ENCODE data around the gene NPIPB2. TPM values are rescaled to one million over a fixed set of nuclear protein-coding genes. Genes with fewer than 3 reads are reported as not detected.
A peak's percentile ranks its signal among the peaks of the same experiment; 100 is the strongest.
"Not testable (repeated sequence)": the region's sequence is repeated elsewhere in the genome, so short reads cannot be mapped to it uniquely, and the experiment has no call there.

NPIPB2 gene
- total RNA-seq, 4 donors from 2014 or later, result 1.3 to 7.4 (median 3.2) TPM

GRCh38 chr16:11957591-11958395 is 15.9 kb upstream of the NPIPB2 start:
- WGBS, 2 donors, result 67 to 79% methylated on average over 6 to 8 of the region's 10 CpGs
- TF ChIP-seq CTCF (IDR thresholded peaks at IDR 0.05), result no peak
- TF ChIP-seq POLR2A (IDR thresholded peaks at IDR 0.05), result no peak
- H3K36me3 ChIP-seq, result no peaks in the 10 kb centered on the region
- no peaks in the 10 kb centered on the region for H3K27me3 ChIP-seq
- intact Hi-C loops (cut with DNase I), result no loop called here
- H3K9me3 ChIP-seq, result no peaks in the 10 kb centered on the region
- peaks cover 0 to 14% (median 0%) of the 10 kb centered on the region in 3 donors for H3K4me1 ChIP-seq
- DNase-seq, result no peak
- no peak overlapping the region for H3K4me3 ChIP-seq
- H3K27ac ChIP-seq, result peak overlapping the region in 3 of 4 donors; percentile 36 to 55 (median 50)

GRCh38 chr16:11956558-11956957 is 14.7 kb upstream of the NPIPB2 start:
- 90 to 100% methylated on average over 2 of the region's 2 CpGs for WGBS, 2 donors

GRCh38 chr16:11955713-11956123 is 13.9 kb upstream of the NPIPB2 start:
- peaks cover 0 to 14% (median 0%) of the 10 kb centered on the region in 3 donors for H3K4me1 ChIP-seq
- no peaks in the 10 kb centered on the region for H3K36me3 ChIP-seq
- peak overlapping the region in 3 of 4 donors; percentile 30 to 61 (median 61) for H3K27ac ChIP-seq
- H3K4me3 ChIP-seq, result no peak overlapping the region
- 13 to 37% methylated on average over 8 of the region's 8 CpGs for WGBS, 2 donors
- intact Hi-C loops (cut with DNase I), result no loop called here
- H3K9me3 ChIP-seq, result no peaks in the 10 kb centered on the region
- TF ChIP-seq POLR2A (IDR thresholded peaks at IDR 0.05), result no peak
- DNase-seq, result no peak
- H3K27me3 ChIP-seq, result no peaks in the 10 kb centered on the region

More at GRCh38 chr16:11956558-11956957, 14.7 kb upstream of the NPIPB2 start:
- DNase-seq, result no peak
- Histone ChIP-seq H3K27ac (peak overlapping the region in 1 of 4 donors; percentile 30), H3K27me3 (no peaks in the 10 kb centered on the region), H3K4me1 (peaks cover 0 to 14% (median 0%) of the 10 kb centered on the region in 3 donors), H3K9me3 (no peaks in the 10 kb centered on the region), H3K4me3 (no peak overlapping the region), H3K36me3 (no peaks in the 10 kb centered on the region)
- TF ChIP-seq CTCF (IDR thresholded peaks at IDR 0.05), result no peak
- TF ChIP-seq POLR2A (IDR thresholded peaks at IDR 0.05), result no peak
- intact Hi-C loops (cut with DNase I), result no loop called here

GRCh38 chr16:11953576-11953975 is 11.7 kb upstream of the NPIPB2 start:
- 79 to 82% methylated on average over 8 of the region's 8 CpGs for WGBS, 2 donors
- H3K9me3 ChIP-seq; H3K4me3 ChIP-seq; H3K36me3 ChIP-seq; H3K27me3 ChIP-seq; intact Hi-C loops (cut with DNase I); DNase-seq; H3K27ac ChIP-seq: not testable (repeated sequence)
- peaks cover 0 to 22% (median 0%) of the 10 kb centered on the region in 3 donors for H3K4me1 ChIP-seq

GRCh38 chr16:11950388-11950787 is 8.5 kb upstream of the NPIPB2 start:
- DNase-seq, result no peak
- H3K36me3 ChIP-seq, result no peaks in the 10 kb centered on the region
- no peak overlapping the region for H3K27ac ChIP-seq
- no peaks in the 10 kb centered on the region for H3K9me3 ChIP-seq
- intact Hi-C loops (cut with DNase I), result no loop called here
- no peaks in the 10 kb centered on the region for H3K27me3 ChIP-seq
- H3K4me1 ChIP-seq, result peaks cover 0 to 15% (median 0%) of the 10 kb centered on the region in 3 donors
- H3K4me3 ChIP-seq, result no peak overlapping the region
- 67 to 77% methylated on average over 4 to 5 of the region's 5 CpGs for WGBS, 2 donors
- TF ChIP-seq CTCF (IDR thresholded peaks at IDR 0.05), result no peak
- no peak for TF ChIP-seq POLR2A (IDR thresholded peaks at IDR 0.05)

- TF ChIP-seq CTCF (IDR thresholded peaks at IDR 0.05) (peak in 5 of 6 experiments; percentile 16 to 54 (median 28)), POLR2A (IDR thresholded peaks at IDR 0.05) (no peak)
- 7 to 30% methylated on average over 4 of the region's 4 CpGs for WGBS, 2 donors
- H3K27me3 ChIP-seq, result no peaks in the 10 kb centered on the region
- no peak overlapping the region for H3K27ac ChIP-seq
- no peak overlapping the region for H3K4me3 ChIP-seq
- H3K4me1 ChIP-seq, result peaks cover 0 to 15% (median 0%) of the 10 kb centered on the region in 3 donors
- intact Hi-C loops (cut with DNase I), result loop anchor here (5.0 kb wide), 1 partner anchor 118 kb away; no protein-coding TSS in a partner anchor
- H3K36me3 ChIP-seq, result no peaks in the 10 kb centered on the region
- no peak for DNase-seq
- no peaks in the 10 kb centered on the region for H3K9me3 ChIP-seq
Observed at GRCh38 chr16:11949527-11949926, 7.7 kb upstream of the NPIPB2 start.
